ENCODE measurements around the gene CXCR3.
"Not testable (repeated sequence)": the region's sequence is repeated elsewhere in the genome, so short reads cannot be mapped to it uniquely, and the experiment has no call there.

Gene CXCR3

DNA sequence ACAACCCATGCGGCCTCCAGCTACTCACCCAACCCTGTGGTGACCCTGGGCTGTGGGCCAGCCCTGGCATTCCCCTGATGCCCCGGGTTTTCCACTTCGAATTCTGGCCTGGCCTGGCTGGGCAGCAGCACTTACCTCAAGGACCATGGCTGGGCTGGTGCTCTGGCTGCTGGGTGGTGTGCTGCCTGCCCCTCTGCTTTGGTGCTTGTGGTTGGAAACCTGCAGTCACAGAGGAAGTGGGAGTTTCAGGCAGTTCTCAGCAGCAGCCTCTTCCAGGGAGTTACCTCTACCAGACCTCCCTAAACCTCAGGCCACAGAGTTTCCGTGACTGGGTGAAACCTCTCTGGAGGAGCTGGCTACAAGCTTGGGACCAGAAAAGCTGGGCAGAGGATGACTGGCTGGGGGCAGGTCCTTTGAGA lies at the start of gene CXCR3:
CXCR3 (minus strand) TSS at position 209 of the 419 bp plus-strand sequence; CDS start at position 147, 62 bp downstream.
- peak; percentile 30 for DNase-seq (ENCODE audit: low read depth)

DNA sequence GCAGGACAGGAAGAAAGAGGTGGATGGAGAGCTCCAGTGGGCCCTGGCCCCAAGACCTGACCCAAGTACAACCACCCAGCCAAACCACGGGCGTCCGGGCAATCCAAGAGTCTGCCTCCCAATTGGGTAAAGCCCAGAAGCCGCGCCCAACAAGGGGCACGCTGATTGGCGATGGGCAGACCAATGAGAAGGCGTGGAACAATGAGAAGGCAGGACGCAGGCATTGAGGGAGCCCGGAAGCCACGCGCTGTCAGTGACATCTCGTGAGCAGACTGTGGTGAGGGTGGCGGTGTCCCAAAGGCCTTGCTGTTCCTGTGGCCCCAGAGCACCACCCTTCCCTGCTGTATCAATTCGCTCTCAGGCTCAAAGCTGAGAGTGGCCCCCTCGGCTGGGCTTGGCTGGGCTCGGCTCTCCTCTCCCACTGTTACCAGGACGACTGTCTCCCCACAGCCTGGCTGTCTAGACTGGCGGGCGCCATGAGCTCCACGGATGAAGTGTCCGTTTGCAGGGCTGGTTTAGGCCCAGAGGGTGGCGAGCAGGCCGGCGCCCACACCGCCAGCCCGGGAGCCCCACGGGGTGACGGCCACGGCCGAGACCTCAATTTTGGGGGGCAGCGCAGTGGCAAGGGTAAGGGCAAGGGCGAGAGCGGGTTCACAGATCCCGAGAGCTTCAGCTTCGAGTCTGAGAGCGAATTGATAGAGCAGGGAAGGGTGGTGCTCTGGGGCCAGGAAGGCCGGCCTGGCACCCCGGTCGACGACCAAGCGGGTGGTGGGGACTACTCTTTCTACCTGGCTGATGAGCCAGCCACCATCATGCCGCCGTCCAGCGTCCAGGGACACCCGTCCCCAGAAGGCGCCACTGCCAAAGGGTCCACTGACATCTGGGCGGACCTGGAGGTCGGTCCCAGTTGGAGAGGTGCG lies 49.3 kb upstream of the CXCR3 start, which contains the start of gene LOC101059915:
LOC101059915 (plus strand) TSS at position 219 of the 920 bp plus-strand sequence.
- DNase-seq (ENCODE audit: low read depth), result no peak

- DNase-seq (ENCODE audit: low read depth), result no peak
These were observed 48.2 kb upstream of the CXCR3 start for GRCh38 chrX:71666240-71667223.

GRCh38 chrX:71665747-71666146 lies 47.4 kb upstream of the CXCR3 start:
- DNase-seq (ENCODE audit: low read depth), result no peak

DNA sequence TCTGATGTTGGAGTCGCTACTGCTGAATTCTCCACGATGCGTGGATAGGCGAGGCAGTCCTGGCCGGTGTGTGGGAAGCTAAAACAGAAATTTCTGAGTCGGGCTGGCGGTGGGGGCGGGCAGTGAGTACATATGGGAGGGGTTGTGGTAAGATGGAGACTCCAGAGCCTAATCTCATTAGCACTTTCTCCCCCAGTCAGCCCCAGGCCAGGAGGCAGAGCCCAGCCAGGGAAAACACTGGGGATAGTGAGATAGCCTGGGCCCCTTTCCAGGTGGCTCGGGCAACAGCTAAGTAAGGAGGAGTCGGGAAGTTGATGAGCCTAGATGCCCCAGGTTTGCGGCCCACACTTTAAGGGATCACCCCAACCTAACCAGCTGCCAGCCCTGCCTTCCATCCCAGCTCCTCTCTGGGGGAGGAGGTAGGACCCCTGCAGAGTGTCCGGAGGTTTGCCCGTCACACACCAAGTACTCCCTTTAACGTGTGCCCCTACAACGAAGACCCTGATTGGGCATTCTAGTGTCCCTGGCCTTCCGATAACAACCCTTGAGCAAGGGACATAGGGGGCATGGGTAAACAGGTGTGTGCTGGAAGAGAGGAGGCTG lies 46.7 kb upstream of the CXCR3 start:
- DNase-seq (ENCODE audit: low read depth), result no peak

- not testable (repeated sequence) for DNase-seq (ENCODE audit: low read depth)
These were observed 45.9 kb upstream of the CXCR3 start for GRCh38 chrX:71664202-71664601.

DNA sequence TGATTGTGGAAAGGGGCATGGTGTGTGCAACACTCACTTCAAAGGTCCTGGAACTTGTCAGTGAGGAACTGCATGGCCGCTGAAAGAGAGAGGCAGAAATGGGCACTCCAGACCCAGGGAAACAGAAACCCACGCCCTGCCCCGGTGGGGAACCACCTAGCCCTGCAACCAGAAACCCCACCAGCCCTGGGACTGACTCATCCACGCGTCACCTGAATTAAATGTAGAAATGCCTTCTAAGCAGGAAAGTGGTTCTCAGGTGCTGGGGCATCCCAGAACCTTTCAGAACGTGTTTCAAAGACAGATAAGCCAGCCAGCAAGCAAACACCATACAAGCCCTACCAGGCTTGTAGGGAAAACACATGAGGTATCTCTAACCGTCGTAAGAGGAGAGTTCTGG lies 44.9 kb upstream of the CXCR3 start:
- peak; percentile 6 for DNase-seq (ENCODE audit: low read depth)

- not testable (repeated sequence) for DNase-seq (ENCODE audit: low read depth)
These were observed 44.3 kb upstream of the CXCR3 start for GRCh38 chrX:71662654-71663053.

DNA sequence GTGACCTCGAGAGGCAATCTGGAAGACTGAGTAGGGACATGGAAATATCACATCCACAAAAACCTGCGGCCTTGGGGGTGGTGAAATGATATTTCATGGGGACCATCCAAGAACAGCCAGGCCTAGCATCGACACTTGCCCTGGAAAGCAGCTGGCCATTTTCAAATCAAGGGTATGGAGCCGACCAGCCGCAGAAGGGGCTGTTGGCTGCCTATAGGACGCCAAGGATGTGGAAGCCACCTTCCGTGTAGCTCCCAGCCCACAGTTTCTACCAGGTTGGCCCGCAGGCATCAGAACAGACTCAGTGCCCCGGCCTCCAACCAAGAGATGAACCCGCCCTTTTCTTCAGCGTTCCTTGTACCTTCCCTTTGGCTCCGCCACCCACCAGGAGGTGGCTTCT lies 43.6 kb upstream of the CXCR3 start:
- no peak for DNase-seq (ENCODE audit: low read depth)

GRCh38 chrX:71660562-71661416 lies 42.5 kb upstream of the CXCR3 start:
- no peak for DNase-seq (ENCODE audit: low read depth)

DNA sequence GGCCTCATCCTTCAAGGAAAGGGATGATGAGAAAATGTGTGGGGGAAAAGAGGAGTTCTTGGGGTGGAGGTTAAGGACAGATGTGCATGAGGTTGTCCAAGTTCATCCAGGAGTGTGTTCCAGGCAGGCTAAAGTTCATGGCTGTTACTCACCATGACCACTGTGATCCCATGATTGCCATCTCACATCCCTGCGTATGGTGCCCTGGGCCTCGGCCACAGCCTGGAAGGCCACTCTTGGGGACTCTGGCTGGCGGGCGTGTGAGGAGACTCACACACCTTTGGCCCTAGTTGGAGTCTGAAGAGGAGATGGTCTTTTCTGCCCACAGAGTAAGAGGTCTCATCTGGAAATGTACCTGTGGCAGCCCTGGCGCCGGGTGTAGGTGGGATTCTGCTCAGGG lies 41.6 kb upstream of the CXCR3 start:
- DNase-seq (ENCODE audit: low read depth), result no peak

DNA sequence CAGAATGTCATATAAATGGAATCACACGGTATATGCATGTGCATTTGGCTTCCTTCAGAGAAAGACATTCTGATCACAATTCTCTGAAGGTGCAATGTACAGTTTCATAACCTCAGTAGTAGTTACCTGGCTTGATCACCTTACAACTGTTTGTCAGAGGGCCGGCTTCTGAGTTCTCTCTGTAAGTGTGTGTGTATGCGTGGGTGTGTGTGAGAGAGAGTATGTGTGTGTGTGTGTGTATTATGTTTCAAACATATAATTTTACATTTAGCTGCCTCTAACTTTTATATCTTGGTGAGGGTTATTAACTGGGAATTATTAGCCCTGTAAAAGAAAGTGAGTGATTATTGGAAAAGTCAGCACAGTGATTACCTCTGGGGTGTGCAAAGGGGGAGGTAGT lies 41.0 kb upstream of the CXCR3 start:
- DNase-seq (ENCODE audit: low read depth), result no peak

DNA sequence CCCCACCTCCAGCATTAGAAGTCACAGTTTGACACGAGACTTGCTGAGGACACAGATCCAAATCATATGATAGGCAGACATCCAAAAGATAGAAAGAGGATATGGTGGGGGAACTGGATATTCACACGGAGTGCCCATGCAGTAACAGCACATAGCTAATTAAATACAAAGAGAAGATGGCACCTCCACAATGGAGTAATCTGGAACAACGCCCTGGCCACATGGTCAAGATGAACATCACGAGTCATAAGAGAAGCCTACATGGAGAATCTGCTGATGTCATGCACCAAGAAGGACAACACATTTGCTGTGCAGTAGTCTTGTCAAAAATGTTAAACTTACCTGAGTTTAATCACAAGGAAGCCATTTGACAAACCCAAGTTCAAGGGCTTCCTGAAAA lies 39.0 kb upstream of the CXCR3 start:
- no peak for DNase-seq (ENCODE audit: low read depth)

DNA sequence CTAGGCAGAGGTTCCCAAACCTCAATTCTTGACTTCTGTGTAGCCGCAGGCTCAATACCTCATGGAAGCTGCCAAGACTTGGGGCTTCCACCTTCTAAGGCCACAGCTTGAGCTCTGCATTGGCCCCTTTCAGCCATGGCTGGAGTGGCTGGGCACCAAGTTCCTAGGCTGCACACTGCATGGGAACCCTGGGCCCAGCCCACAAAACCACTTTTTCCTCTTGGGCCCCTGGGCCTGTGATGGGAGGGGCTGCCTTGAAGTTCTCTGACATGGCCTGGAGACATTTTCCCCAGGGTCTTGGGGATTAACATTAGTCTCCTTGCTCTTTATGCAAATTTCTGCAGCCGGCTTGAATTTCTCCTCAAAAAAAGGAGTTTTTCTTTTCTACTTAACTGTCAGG lies 35.0 kb upstream of the CXCR3 start:
- DNase-seq (ENCODE audit: low read depth), result no peak

- peak; percentile 41 for DNase-seq (ENCODE audit: low read depth)
These were observed 34.1 kb upstream of the CXCR3 start for GRCh38 chrX:71652405-71652804.

- DNase-seq (ENCODE audit: low read depth), result no peak
These were observed 32.1 kb upstream of the CXCR3 start for GRCh38 chrX:71650333-71650969.

GRCh38 chrX:71644406-71644805 lies 26.1 kb upstream of the CXCR3 start:
- not testable (repeated sequence) for DNase-seq (ENCODE audit: low read depth)

- no peak for DNase-seq (ENCODE audit: low read depth)
These were observed 21.7 kb upstream of the CXCR3 start for GRCh38 chrX:71640002-71640401.

- DNase-seq (ENCODE audit: low read depth), result no peak
These were observed 20.1 kb upstream of the CXCR3 start for GRCh38 chrX:71638409-71638808.

GRCh38 chrX:71637848-71638247 lies 19.5 kb upstream of the CXCR3 start:
- no peak for DNase-seq (ENCODE audit: low read depth)

- DNase-seq (ENCODE audit: low read depth), result no peak
These were observed 18.9 kb upstream of the CXCR3 start for GRCh38 chrX:71637253-71637618.
